NCI-H1092 (cell line): ENCODE data around the gene NDUFB10.
A peak's percentile ranks its signal among the peaks of the same experiment; 100 is the strongest.

Experiments
- DNase-seq: peaks from one replicate; lab custom pipeline; 2025; lab: John Stamatoyannopoulos, UW

The NDUFB10 gene

GRCh38 chr16:2002406-2003230, 43.3 kb downstream of the NDUFB10 start:
- no peak for DNase-seq

- DNase-seq: no peak
These were observed 44.0 kb downstream of the NDUFB10 start for GRCh38 chr16:2003231-2003826.

GRCh38 chr16:2003827-2004641, 44.7 kb downstream of the NDUFB10 start:
- peak; percentile 87 for DNase-seq

GRCh38 chr16:2004795-2005517, 45.6 kb downstream of the NDUFB10 start:
- DNase-seq: peak; percentile 71

- peak; percentile 37 for DNase-seq
These were observed 46.3 kb downstream of the NDUFB10 start for GRCh38 chr16:2005646-2006045.

- no peak for DNase-seq
These were observed 47.0 kb downstream of the NDUFB10 start for GRCh38 chr16:2006317-2006716.

GRCh38 chr16:2007081-2007836, 47.9 kb downstream of the NDUFB10 start:
- no peak for DNase-seq

- no peak for DNase-seq
These were observed 48.7 kb downstream of the NDUFB10 start for GRCh38 chr16:2008009-2008526.

GRCh38 chr16:2008631-2009163, 49.4 kb downstream of the NDUFB10 start:
- no peak for DNase-seq

- DNase-seq: no peak
These were observed 49.9 kb downstream of the NDUFB10 start for GRCh38 chr16:2009164-2009711.

GRCh38 chr16:2009791-2010510, 50.6 kb downstream of the NDUFB10 start, which contains the start of gene ZNF598:
ZNF598 (minus strand) TSS chr16:2009821.
- DNase-seq: peak; percentile 81
